ENCODE measurements around the gene ANKS1A. TPM values are rescaled to one million over a fixed set of nuclear protein-coding genes. Genes with fewer than 3 reads are reported as not detected.

The ANKS1A gene
- total RNA-seq, 2 donors from 2014 or later = 34.9 to 36.4 TPM

DNA sequence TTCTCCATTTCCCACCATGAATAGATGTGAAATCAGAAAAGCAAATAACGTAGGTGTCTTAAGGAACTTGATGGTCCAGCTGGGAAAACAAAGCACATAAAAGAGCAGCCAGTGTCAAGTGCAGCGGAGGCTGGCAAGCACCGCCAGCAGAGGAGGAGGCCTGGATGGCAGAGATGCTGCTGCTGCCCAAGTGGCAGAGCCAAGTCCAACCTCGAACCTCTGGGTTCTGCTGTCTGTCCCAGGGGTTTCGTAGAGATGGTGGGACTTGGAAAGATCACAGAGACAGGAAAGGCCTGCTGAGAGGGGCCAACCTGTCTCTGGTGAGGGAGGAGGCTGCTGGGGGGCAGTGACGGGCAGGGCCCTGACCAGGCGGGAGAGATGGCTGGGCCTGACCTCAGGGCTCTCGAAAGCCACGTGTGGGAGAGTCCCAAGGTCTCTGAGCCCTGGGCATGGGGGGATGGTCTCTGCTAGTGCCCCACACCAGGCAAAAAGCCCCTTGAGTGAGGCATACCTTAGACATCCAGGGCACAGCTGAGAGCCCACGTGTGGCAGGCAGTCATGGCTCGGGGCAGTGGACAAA lies 174.7 kb downstream of the ANKS1A start:
- WGBS, 2 experiments (ENCODE audit: insufficient coverage in 1 of 2, insufficient read length in 1 of 2) = 84 to 96% methylated on average over 5 to 11 of the region's 11 CpGs
- TF ChIP-seq, protein P1, sequence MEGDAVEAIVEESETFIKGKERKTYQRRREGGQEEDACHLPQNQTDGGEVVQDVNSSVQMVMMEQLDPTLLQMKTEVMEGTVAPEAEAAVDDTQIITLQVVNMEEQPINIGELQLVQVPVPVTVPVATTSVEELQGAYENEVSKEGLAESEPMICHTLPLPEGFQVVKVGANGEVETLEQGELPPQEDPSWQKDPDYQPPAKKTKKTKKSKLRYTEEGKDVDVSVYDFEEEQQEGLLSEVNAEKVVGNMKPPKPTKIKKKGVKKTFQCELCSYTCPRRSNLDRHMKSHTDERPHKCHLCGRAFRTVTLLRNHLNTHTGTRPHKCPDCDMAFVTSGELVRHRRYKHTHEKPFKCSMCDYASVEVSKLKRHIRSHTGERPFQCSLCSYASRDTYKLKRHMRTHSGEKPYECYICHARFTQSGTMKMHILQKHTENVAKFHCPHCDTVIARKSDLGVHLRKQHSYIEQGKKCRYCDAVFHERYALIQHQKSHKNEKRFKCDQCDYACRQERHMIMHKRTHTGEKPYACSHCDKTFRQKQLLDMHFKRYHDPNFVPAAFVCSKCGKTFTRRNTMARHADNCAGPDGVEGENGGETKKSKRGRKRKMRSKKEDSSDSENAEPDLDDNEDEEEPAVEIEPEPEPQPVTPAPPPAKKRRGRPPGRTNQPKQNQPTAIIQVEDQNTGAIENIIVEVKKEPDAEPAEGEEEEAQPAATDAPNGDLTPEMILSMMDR (conservative IDR thresholded peaks at IDR 0.05) = no peak
- H3K9me3 Mint-ChIP-seq = no peaks in the 10 kb centered on the region
- H3K27ac ChIP-seq (ENCODE audit: low read depth, low read length) = no peak overlapping the region
- no peak overlapping the region for H3K9ac ChIP-seq (ENCODE audit: extremely low read depth, low read length, poor library complexity, severe bottlenecking)
- H3K4me3 ChIP-seq (ENCODE audit: low read length) = no peak overlapping the region
- peaks cover 10% of the 10 kb centered on the region for H3K4me1 Mint-ChIP-seq
- peaks cover 31% of the 10 kb centered on the region for H3K36me3 ChIP-seq (ENCODE audit: control insufficient read depth, insufficient read depth, low read length)
- no peaks in the 10 kb centered on the region for H3K9me3 ChIP-seq (ENCODE audit: control insufficient read depth, low read length)
- peak overlapping the region; percentile 52 for H3K27ac Mint-ChIP-seq
- DNase-seq = no peak
- peaks cover 5% of the 10 kb centered on the region for H3K4me1 ChIP-seq (ENCODE audit: control insufficient read depth, insufficient read depth, low read length)
- no peaks in the 10 kb centered on the region for H3K27me3 Mint-ChIP-seq (ENCODE audit: insufficient read depth)
- peaks cover 40% of the 10 kb centered on the region for H3K36me3 Mint-ChIP-seq (ENCODE audit: low read depth)
- H3K4me3 Mint-ChIP-seq = no peak overlapping the region
- no peaks in the 10 kb centered on the region for H3K27me3 ChIP-seq (ENCODE audit: control insufficient read depth, insufficient read depth, low read length, poor library complexity, severe bottlenecking)

- H3K9me3 ChIP-seq (ENCODE audit: control insufficient read depth, low read length) = no peaks in the 10 kb centered on the region
- no peaks in the 10 kb centered on the region for H3K27me3 ChIP-seq (ENCODE audit: control insufficient read depth, insufficient read depth, low read length, poor library complexity, severe bottlenecking)
- peaks cover 30% of the 10 kb centered on the region for H3K36me3 ChIP-seq (ENCODE audit: control insufficient read depth, insufficient read depth, low read length)
- no peak overlapping the region for H3K27ac ChIP-seq (ENCODE audit: low read depth, low read length)
- Mint-ChIP-seq H3K9me3 (no peaks in the 10 kb centered on the region), H3K27ac (peak overlapping the region; percentile 52), H3K27me3 (ENCODE audit: insufficient read depth) (no peaks in the 10 kb centered on the region), H3K36me3 (ENCODE audit: low read depth) (peaks cover 38% of the 10 kb centered on the region), H3K4me1 (peaks cover 15% of the 10 kb centered on the region), H3K4me3 (no peak overlapping the region)
- no peak overlapping the region for H3K4me3 ChIP-seq (ENCODE audit: low read length)
- DNase-seq = no peak
- TF ChIP-seq, protein P1 (conservative IDR thresholded peaks at IDR 0.05) = no peak
- H3K4me1 ChIP-seq (ENCODE audit: control insufficient read depth, insufficient read depth, low read length) = peaks cover 10% of the 10 kb centered on the region
- H3K9ac ChIP-seq (ENCODE audit: extremely low read depth, low read length, poor library complexity, severe bottlenecking) = no peak overlapping the region
- WGBS, 2 experiments (ENCODE audit: insufficient coverage in 1 of 2, insufficient read length in 1 of 2) = 92% methylated on average over 8 of the region's 8 CpGs; no CpG with 5 or more reads in 1 of the 2 experiments
These were observed 175.2 kb downstream of the ANKS1A start for GRCh38 chr6:35064290-35064689.

DNA sequence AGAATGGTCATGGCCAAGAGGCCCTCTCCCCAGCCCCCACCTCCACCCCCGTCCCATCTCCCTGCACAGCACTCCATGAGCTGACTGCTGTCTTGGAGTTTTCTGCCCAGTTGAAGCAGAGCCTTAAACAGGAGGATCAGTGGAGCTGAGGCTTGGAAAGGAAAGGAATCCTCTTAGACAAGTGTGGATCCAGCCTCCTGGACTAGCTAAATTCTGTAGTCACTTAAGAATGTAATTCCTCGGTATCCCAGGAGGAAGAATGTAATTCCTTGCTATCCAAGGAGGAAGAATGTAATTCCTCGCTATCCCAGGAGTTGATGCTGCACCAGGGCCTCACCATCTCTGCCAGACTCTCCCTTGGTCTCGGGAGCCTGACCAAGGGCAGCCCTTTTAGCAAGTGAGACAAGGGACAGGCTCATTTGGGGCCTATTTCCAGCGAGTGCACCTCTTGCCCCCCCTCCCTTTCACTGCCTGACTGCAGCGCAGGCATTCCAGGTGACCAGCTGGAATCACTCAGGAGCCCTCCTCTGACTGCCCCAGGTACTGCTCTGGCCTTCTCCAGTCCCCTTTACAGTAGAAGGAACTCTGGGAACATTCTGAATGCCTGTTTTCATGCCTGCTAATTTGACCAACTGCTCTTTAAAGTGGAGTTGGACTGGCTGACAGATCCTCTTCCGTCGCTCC lies 175.8 kb downstream of the ANKS1A start:
- DNase-seq = peak; percentile 82
- no peak overlapping the region for H3K4me3 Mint-ChIP-seq
- Histone ChIP-seq H3K9ac (ENCODE audit: extremely low read depth, low read length, poor library complexity, severe bottlenecking) (no peak overlapping the region), H3K27me3 (ENCODE audit: control insufficient read depth, insufficient read depth, low read length, poor library complexity, severe bottlenecking) (no peaks in the 10 kb centered on the region), H3K9me3 (ENCODE audit: control insufficient read depth, low read length) (no peaks in the 10 kb centered on the region), H3K36me3 (ENCODE audit: control insufficient read depth, insufficient read depth, low read length) (peaks cover 28% of the 10 kb centered on the region), H3K4me1 (ENCODE audit: control insufficient read depth, insufficient read depth, low read length) (peaks cover 10% of the 10 kb centered on the region), H3K27ac (ENCODE audit: low read depth, low read length) (no peak overlapping the region), H3K4me3 (ENCODE audit: low read length) (no peak overlapping the region)
- no peaks in the 10 kb centered on the region for H3K27me3 Mint-ChIP-seq (ENCODE audit: insufficient read depth)
- H3K9me3 Mint-ChIP-seq = no peaks in the 10 kb centered on the region
- peaks cover 34% of the 10 kb centered on the region for H3K36me3 Mint-ChIP-seq (ENCODE audit: low read depth)
- 84 to 87% methylated on average over 7 to 8 of the region's 8 CpGs for WGBS, 2 experiments (ENCODE audit: insufficient coverage in 1 of 2, insufficient read length in 1 of 2)
- peak overlapping the region; percentile 52 for H3K27ac Mint-ChIP-seq
- H3K4me1 Mint-ChIP-seq = peaks cover 16% of the 10 kb centered on the region
- TF ChIP-seq, protein P1 (conservative IDR thresholded peaks at IDR 0.05) = peak; percentile 68

Data from endodermal cell (in vitro differentiated cells).